ENCODE data around the gene DARS1.
"Not testable (repeated sequence)": the region's sequence is repeated elsewhere in the genome, so short reads cannot be mapped to it uniquely, and the experiment has no call there.

Gene DARS1

DNA sequence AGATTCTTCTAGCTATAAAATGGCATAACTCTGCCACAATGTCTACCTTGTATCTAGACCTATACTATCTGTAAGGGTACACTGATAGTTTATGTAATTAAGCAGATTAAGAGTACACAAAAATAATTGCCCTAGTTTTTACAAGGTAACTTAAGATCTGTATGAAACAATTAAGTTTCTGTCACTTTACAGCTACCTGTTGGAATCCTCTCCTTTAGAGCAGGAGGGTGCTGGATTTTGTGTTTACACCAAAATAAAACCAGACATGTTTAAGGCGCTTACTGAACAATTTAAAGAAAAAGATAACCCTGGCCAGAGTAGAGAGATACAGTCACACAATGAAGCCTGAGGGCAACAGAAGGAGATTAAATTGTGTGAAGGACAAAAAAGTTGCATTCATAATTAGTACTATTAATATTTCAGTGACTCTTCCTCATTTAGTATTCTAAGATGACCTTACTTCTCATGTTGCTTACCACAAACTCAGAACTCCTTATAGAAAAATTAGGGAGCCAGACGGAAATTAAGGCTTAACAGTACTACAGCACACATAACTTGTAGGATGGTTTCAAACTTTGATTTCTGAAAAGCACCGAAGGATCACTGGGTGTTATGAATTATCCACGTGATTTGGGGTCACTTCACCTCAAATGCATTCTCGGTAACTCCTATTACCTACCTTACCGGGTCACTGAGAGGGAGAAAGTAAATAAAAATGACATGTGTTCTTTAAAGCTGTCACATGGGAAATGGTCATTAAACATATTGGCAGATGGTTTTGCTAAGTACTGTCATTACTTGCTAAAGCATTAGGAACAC lies 1.0 kb downstream of the DARS1 start:
- no peak for DNase-seq (ENCODE audit: low read depth, low spot score)

DNA sequence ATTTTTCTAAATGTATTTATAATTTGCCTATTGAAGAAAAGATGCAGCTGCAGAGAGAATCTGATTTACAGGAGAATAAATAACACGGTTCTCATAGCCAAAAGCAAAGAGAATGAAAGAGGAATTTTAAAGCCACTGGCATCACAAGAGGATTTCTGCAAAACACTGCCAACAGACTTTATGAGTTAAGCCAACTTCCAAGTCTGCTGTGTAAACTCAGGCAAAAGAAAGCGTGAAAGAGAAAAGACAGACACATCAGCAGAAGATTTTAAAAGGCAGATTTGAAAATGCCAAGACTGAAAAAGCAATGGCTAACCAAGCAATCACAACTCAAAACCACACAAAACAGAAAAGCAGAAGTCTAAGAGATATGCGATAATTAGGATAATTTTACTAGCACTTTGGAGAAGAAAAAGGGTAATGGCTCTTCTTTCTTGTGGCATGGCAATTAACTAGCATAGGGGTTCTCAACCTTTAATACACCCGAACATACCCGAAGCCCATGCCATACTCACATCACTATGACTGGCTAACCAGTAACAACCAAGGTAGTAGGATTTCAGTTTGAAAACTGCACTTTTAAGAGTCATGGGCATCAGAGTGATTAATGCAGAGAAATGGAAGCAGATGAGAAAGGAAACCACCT lies 4.9 kb downstream of the DARS1 start:
- no peak for DNase-seq (ENCODE audit: low read depth, low spot score)

DNA sequence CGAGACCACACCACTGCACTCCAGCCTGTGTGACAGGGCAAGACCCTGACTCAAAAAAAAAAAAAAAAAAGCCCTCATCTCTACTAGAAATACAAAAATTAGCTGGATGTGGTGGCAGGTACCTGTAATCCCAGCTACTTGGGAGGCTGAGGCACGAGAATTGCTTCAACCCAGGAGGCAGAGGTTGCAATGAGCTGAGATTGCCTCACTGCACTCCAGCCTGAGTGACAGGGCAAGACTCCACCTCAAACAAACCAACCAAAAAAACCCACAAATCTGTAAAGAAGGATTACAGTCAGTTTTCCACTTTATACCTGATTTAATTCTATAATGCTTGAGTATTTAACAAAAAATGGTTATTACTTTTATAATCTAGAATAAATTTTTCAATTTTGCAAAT lies 9.7 kb downstream of the DARS1 start:
- DNase-seq (ENCODE audit: low read depth, low spot score) = no peak

DNA sequence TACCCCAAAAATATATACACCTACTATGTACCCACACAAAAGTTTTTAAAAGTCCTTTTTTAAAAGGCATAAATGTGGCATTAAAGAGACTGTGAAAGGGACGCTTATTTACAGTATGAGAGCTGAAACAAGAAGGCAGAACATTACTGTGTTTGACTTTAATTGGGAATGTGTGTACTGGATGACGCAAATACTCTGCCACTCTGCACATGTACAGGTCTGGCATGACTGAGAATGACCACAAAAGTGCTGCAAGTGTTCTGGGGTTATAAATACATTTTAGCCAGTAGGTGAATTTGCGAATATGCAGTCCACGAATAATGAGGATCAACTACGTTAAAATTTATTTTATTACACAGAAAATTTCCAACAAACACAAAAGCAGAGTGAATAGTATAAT lies 11.4 kb downstream of the DARS1 start:
- DNase-seq (ENCODE audit: low read depth, low spot score) = no peak

DNA sequence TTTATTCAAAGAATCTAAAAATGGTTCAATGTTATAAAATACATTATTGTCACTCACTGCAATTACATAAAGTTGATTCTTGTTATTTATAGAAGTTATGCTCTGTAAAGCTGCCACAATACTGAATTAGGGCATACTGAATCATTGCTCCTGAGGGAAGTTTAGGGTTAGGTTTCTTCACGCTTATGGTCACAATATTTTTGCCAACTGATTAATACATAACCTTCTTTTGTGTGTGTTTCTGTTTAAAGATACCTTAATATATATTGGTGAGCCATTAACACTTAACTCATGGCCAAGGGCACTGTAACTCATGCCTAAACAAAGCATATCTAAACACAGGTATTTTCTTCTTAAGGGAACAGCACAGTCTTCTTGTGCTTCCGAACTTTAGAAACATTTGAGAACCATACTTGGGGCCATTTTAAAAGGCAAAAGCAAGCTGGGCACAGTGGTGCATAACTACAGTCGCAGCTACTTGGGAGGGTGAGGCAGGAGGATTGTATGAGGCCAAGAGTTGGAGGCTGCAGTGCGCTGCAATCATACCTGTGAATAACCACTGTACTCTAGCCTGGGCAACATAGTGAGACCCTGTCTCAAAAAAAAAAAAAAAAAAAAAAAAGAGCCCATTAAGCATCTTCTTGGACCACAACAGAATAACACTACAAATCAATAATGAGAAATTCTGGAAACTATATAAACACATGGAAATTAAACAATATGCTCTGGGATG lies 15.6 kb downstream of the DARS1 start:
- DNase-seq (ENCODE audit: low read depth, low spot score) = no peak

DNA sequence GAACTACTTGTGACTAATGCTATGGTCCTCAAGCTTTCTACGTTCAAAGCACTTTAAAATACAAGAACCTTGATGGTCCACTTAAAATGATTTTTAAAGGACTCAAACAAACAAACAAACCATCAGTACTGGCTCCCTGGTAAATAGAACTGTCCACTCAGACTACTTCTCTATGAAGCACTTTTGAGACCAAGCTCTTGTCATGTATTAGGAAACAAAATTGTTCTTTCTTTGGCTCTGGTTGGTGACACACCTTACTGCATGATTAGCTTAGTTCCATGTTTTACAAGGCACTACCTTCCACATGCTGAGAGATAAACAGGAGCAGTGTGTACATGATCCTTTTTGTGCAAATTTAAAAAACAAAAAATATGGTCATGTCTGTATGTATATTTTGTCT lies 19.7 kb downstream of the DARS1 start:
- no peak for DNase-seq (ENCODE audit: low read depth, low spot score)

DNA sequence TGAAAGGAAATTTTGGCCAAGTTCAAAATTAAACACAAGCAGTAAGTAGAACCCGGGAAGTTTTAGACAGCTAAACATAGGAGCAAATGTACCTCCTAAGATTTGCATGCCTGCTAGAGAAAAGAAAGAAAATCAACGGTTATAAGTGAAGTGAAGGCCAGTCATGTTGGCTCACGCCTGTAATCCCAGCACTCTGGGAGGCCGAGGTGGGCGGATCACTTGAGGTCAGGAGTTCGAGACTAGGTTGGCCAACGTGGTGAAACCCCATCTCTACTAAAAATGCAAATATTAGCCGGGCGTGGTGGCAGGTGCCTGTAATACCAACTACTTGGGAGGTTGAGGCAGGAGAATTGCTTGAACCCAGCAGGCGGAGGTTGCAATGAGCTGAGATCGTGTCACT lies 21.0 kb downstream of the DARS1 start:
- not testable (repeated sequence) for DNase-seq (ENCODE audit: low read depth, low spot score)

DNA sequence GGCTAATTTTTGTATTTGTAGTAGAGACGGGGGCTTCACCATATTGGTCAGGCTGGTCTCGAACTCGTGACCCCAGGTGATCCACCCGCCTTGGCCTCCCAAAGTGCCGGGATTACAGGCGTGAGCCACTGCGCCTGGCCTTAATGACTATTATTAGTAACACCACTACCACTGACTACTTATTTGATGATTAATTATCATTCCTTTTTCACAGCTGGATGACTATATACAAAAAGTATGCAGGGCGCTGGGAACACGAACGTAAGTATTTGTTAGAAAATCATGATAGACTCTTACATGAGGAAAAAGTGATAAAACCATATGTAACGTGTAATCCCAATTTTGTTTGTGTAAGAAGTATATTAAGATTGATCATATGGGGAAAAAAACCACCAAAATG lies 21.6 kb downstream of the DARS1 start:
- no peak for DNase-seq (ENCODE audit: low read depth, low spot score)

DNA sequence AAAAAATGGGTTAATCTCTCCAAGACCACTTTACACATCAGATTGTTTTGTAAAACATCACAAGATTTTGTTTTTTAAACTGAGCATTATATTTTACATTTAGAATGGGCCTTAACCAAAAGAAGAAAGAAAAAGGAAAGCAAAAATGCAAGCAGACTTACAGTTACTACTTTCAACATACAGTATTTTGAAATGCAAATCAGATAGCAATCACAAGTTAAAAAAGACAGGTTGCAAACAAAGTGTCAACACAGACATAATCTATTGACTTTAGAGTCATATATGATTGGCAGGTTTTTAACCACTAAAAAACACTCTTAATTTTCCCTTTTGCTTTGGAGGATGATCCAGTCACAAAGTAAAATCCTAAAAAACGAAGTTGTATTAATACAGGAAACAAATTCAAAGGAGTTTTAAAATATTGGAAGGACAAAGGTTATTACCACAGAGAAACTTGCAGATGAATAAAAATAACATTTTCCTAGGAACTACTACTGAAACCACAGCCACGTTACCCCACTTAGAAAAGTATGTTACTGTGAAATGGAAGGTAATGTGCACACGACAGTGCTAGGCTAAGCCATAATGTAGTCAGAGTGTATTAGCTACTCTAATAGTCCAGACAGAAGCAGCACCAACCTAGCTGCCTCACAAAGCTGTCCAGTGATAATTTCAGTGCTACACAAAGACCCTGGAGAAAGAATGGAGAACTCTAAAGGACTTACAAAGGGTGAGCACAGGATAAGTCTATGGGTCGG lies 22.9 kb downstream of the DARS1 start:
- no peak for DNase-seq (ENCODE audit: low read depth, low spot score)

DNA sequence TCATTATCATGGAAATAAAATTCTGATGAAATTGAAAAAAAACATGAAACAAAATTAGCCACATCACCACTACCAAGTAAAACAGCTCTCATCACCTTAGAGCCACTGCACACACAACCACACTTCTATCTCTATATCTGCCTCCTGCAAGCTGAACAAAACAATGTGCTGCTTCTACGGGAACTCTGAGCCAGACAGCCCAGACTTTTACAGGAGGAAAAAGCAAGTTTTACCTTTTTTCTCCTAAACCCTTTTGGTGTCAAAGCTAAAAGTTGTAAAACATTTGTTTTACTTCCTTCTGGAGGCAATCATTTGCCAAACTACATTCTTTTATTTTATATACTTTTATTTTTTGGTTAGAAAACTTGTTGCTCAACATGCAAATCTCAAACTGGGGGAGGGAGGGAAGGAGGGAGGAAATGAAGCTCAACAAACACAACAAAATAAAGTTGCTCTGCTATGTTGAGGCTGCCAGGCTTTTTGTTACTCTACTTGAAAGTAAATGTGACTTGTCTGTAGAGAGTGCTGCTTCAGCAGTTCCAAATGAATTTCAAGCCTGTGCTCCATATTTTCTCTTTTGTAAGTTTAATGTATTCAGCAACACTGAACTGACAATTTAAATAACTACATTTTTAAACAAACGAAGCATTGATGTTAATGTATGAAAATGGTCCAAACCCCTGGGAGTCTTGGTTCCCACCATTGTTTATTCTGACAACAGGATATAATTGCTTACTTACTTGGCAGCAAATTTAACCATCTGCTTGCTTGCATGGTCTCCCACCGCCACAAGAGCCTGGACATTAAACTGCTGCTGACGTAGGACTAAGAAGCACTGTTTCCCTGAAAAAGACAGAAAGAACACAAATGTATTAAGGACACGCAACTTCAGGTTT lies 24.5 kb downstream of the DARS1 start:
- no peak for DNase-seq (ENCODE audit: low read depth, low spot score)

DNA sequence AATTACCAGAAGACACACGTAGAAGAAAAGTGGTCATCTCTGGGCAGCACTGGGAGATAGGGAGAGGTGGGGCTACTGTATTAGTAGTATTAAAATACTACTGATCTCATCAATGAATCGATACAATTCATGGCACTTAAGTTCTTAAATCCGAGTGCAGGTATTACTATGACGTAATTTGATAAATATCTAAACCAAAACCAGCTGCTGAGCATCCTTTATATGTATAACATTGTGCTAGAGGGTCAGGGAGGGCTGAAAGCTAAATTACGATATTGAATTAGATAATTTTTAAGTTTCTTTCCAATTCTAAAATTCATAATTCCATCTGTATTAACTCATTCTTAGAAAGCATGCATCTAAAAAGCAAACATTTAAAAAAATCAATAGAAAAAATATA lies 25.3 kb downstream of the DARS1 start:
- DNase-seq (ENCODE audit: low read depth, low spot score) = no peak

DNA sequence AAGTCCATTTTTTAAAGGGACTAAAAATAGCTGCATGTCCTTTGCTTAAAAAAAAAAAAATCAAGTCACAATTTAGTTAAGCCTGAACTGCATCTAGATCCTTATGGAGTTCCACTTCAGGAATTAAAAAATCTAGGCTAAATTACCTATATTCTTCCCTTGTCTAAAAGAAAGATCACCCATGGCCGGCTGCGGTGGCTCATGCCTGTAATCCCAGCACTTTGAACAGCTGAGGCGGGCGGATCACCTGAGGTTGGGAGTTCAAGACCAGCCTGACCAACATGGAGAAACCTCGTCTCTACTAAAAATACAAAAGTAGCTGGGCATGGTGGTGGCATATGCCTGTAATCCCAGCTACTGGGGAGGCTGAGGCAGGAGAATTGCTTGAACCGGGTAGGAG lies 26.5 kb downstream of the DARS1 start:
- not testable (repeated sequence) for DNase-seq (ENCODE audit: low read depth, low spot score)

DNA sequence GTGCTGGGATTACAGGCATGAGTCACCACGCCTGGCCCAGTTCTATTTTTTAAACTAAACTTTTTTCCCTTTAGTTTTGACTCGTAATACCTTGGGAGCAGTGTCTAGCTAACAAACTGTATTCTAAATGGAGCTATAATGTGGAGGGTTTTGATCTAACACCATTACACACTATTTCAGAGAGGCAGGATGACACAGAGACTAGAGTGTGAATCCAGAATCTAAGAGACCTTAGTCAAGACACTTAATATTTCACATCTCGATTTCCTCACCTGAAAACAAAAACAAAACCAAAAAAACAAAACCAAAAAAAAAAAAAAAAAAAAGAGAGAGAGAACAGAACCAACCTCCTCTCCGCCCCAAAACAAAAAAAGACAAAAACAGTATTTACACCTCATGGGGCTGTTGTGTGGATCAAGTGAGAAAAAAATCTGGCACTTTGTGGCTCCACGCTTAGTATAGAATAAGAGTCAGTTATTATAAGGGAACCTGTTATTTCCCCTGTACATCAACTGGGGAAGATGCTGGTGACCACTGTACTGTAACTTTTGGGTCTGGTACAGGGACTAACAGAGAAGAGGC lies 31.3 kb downstream of the DARS1 start:
- DNase-seq (ENCODE audit: low read depth, low spot score) = no peak

DNA sequence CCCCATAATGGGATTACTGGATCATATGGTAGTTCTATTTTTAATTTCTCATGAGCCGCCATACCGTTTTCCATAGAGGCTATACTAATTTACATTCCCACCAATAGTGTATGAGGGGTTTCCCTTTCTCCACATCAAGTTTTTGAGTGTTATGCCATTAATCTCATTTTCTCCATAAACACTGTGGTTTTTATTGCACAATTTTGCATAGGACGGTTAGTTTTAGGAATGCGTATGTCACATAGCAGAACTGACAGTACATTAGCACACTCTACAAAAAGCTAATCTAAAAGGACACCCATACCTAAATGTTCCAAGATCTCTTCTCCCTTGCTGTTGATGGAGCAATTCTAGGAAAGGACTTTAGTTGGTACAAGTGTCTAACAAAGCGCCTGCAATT lies 32.5 kb downstream of the DARS1 start:
- DNase-seq (ENCODE audit: low read depth, low spot score) = no peak

DNA sequence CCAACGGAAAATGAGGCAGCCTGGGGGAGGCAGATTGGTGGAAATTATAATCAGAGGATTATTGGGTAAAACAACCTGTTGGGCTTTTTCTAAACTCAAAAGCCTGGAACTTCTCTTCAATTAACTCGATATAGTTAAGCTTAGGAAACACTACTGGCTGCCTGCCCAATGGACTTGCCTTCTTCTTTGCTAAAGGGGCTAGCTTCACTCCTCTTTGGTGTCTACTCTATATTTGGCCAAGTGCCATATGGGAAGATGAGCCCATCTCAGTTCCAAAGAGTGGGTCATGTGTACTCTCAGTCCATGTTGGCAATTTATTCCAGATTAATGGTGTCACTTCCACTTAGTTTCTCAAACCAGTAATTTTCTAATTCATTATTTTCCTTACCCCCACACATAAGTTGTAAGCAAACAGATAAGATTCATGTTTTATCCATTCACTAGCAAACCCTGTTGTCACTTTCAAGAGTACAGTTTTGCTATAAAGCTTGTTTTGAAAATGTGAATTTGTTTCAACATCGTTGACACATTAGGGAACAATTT lies 34.3 kb downstream of the DARS1 start:
- DNase-seq (ENCODE audit: low read depth, low spot score) = no peak

DNA sequence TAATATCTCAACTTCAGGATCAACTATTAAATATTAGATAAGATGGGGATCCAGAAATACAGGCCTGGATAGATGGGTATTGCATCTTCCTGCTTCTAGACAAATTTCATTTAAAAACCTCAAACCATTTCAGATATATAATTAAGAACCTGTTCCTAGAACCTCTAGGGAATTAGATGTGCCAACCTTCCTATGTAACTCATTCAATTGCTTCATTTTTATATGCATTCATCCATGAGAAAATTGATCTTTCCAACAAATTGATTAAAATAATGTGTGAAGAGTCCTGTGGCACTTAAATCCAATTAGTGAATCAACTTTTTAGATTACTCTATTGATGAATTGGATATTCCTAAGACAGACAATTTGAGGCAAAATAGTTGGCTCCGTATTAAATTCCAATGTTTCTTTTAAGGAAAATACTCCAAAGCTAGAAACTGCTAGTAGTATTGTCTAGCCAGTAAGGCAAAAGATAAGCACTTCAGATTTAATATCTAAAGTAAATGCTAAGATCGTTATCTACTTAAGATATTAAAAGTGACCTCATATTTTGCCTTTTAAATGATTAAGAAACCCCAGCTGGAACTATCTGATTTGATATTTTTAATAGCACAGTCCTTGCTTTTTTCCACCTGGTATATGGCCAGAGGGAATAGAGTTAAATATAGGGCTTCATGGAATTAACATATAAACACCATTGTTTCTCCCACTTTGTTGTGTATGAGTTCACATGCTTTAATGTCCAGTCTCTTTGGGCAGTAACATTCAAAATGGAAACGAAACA lies 35.8 kb downstream of the DARS1 start:
- DNase-seq (ENCODE audit: low read depth, low spot score) = no peak

DNA sequence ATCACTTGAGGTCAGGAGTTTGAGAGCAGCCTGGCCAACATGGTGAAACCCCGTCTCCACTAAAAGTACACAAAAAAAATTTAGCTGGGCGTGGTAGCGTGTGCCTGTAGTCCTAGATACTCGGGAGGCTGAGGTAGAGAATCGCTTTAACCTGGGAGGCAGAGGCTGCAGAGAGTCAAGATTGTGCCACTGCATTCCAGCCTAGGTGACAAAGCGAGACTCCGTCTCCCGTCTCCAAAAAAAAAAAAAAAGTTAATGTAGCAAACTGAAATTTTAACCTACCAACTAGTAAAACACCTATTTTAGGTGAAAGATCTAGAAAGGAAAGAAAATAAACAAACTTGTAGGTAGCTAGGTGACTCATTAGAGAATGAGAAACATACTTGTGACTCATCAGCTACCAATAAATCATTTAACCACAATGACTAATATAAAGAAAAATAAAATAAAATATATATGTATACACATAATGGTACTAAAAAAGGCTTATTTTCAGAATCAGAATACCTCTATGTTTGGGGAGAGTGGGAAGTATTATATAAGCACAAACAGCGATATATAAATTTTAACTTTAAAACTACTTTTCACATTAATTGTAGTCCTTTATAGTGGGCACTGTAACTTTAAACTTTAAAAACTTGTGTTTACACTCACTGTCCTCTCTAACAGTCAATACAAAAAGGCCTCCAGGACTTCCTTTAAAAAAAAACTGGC lies 36.6 kb downstream of the DARS1 start:
- DNase-seq (ENCODE audit: low read depth, low spot score) = no peak

DNA sequence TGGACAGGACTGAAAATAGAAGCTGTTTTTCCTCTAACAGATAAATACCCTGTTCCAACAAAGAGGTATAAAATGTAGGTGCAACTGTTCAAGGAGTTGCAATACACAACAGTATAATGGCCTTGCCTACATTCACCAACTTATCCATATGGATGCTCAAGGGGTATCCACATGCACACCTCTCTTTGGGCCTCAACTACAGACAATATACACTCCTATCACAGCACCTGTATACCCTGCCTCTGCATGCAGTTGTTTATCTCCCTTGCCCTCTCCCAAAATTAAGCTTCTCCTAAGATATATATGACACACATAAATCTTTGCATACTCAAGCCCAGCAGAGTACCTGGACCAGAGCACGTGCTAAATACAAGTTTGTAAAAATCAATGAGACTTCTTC lies 37.3 kb downstream of the DARS1 start:
- no peak for DNase-seq (ENCODE audit: low read depth, low spot score)

DNA sequence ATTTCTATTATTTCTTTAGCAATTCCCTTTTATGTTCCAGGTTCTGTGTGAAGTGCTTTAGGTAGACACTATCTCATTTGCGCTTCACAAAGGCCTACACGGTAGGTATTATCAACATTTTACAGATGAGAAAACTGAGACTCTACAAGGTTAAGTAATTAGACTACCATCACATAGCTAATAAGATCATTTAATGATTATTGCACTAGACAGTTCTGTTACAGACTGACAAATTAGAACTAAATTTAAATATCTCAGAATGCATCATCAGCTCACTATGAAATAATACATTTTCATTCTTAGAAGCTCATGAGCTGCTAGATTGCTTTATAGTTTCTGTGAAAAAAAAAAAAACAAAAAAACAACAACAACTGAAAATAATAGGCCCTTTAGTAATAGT lies 37.9 kb downstream of the DARS1 start:
- DNase-seq (ENCODE audit: low read depth, low spot score) = no peak

Measured in iPS DF 19.7 (cell line).